MCF 10A (cell line): ENCODE results near the gene GALK1. TPM values are rescaled to one million over a fixed set of nuclear protein-coding genes. Genes with fewer than 3 reads are reported as not detected.

Source experiments
- BruUV-seq: library from RNA; stranded (reverse); fragments of 400-500 nt; replicated peaks from 2 replicates; lab custom pipeline; 2021; lab: Mats Ljungman, UMichigan
- CTCF ChIA-PET: fragments of 300-600 bp; sonication (Branson Sonifier 250); formaldehyde crosslinking; extraction: SDS; loops from one replicate; lab custom pipeline; 2021; ENCODE audit warnings: antibody characterized with exemption, inconsistent platforms; lab: Yijun Ruan, JAX
- POLR2A ChIA-PET: fragments of 300-600, 350-650 bp; sonication (Branson Sonifier 250); formaldehyde crosslinking; extraction: SDS; loops from one replicate; lab custom pipeline; 2020; ENCODE audit warnings: antibody characterized with exemption, inconsistent platforms; lab: Yijun Ruan, JAX
- DNase-seq: peaks from one replicate; pipeline ENCODE4 v3.0.0-alpha.2; 2018; ENCODE audit not compliant: unreplicated experiment
- H3K27ac Mint-ChIP-seq: one replicate; pipeline ENCODE4 v1.8.0; 2022; ENCODE audit warnings: mild to moderate bottlenecking, low read depth, mixed read lengths; ENCODE audit not compliant: unreplicated experiment
- H3K27me3 Mint-ChIP-seq: one replicate; pipeline ENCODE4 v1.8.0; 2022; ENCODE audit warnings: mixed read lengths; ENCODE audit not compliant: insufficient read depth, unreplicated experiment
- H3K36me3 Mint-ChIP-seq: one replicate; pipeline ENCODE4 v1.8.0; 2022; ENCODE audit warnings: mild to moderate bottlenecking, moderate library complexity, mixed read lengths; ENCODE audit not compliant: insufficient read depth, unreplicated experiment
- H3K4me1 Mint-ChIP-seq: one replicate; pipeline ENCODE4 v1.8.0; 2022; ENCODE audit warnings: mixed read lengths; ENCODE audit not compliant: insufficient read depth, unreplicated experiment
- H3K4me3 Mint-ChIP-seq: one replicate; pipeline ENCODE4 v1.8.0; 2022; ENCODE audit warnings: mild to moderate bottlenecking, moderate library complexity, mixed read lengths; ENCODE audit not compliant: unreplicated experiment
- H3K9me3 Mint-ChIP-seq: one replicate; pipeline ENCODE4 v1.8.0; 2022; ENCODE audit warnings: mixed read lengths; ENCODE audit not compliant: unreplicated experiment
- intact Hi-C: fragments of 100-400 bp; cut with micrococcal nuclease; formaldehyde crosslinking; loops from 2 replicates; pipeline ENCODE4 v1.14.1; 2022
- total RNA-seq: library from RNA; stranded (reverse); gene quantifications from 2 replicates; pipeline ENCODE4 v1.2.3, GENCODE V29; 2022
- TF ChIP-seq, protein P1 (sequence below): fragments of 200-600 bp; IDR thresholded peaks from one replicate; pipeline ENCODE4 v1.8.0; 2022; ENCODE audit warnings: antibody characterized with exemption, mild to moderate bottlenecking; ENCODE audit not compliant: unreplicated experiment

GALK1 gene
- total RNA-seq, 1 experiment from 2014 or later = 8.7 TPM

DNA sequence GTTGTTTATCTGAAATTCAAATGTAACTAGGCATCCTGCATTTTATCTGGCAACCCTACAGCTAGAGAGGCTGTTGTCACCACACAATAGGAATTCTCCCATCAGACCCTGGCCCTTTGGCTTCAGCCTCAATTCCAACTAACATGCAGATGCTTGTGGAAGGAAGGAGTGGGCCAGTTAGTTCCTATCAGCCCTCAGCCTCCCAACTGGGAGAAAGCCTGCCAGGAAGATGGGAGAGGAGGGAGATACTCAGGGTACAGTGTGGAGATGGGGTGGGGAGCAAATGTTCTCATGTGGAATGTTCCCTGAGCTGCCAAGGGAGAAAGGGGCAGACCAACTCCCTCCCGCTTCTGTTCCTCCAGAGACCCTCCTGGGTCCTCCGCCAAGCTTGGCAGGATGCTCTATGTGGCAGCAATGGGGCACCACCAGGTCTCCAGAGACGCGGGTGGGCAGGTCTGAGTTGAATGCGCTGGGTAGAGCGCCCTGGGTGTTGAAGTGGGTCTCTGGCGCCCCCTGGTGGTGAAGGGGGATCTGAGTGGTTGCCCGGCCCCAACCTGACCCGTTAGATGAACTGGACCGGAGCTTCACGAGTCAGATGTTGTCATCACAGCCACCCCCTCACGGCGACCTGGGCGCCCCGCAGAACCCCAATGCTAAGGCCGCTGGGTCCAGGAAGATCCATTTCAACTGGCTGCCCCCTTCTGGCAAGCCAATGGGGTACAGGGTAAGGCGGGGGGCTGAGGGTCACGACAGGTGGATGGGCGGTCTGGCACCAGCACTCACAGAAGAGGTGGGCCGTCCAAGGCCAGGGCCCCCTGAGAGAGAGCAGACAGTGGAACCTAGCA, 15.2 kb downstream of the GALK1 start:
- Mint-ChIP-seq H3K27ac (no peak overlapping the region), H3K36me3 (peaks cover 91% of the 10 kb centered on the region), H3K9me3 (no peaks in the 10 kb centered on the region), H3K4me3 (no peak overlapping the region), H3K27me3 (no peaks in the 10 kb centered on the region), H3K4me1 (peaks cover 9% of the 10 kb centered on the region)
- CTCF ChIA-PET = interaction anchor here (0.7 to 7.1 kb wide), 17 partner anchors 8 to 128 kb away, joined by 3 to 152 read pairs (median 8); partner anchors contain the start of genes GALK1, ITGB4 and SMIM5
- intact Hi-C loops = loop anchor here (5.0 kb wide), 1 partner anchor 322 kb away; no protein-coding TSS in a partner anchor
- peak; percentile 68 for DNase-seq
- POLR2A ChIA-PET = interaction anchor here (0.7 to 7.2 kb wide), 10 partner anchors 10 to 117 kb away, joined by 3 to 109 read pairs (median 4); partner anchors contain the start of genes GALK1, RECQL5, SAP30BP and SMIM5
- TF ChIP-seq, protein P1, sequence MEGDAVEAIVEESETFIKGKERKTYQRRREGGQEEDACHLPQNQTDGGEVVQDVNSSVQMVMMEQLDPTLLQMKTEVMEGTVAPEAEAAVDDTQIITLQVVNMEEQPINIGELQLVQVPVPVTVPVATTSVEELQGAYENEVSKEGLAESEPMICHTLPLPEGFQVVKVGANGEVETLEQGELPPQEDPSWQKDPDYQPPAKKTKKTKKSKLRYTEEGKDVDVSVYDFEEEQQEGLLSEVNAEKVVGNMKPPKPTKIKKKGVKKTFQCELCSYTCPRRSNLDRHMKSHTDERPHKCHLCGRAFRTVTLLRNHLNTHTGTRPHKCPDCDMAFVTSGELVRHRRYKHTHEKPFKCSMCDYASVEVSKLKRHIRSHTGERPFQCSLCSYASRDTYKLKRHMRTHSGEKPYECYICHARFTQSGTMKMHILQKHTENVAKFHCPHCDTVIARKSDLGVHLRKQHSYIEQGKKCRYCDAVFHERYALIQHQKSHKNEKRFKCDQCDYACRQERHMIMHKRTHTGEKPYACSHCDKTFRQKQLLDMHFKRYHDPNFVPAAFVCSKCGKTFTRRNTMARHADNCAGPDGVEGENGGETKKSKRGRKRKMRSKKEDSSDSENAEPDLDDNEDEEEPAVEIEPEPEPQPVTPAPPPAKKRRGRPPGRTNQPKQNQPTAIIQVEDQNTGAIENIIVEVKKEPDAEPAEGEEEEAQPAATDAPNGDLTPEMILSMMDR = peak; percentile 84
- BruUV-seq = no TSS peak

DNA sequence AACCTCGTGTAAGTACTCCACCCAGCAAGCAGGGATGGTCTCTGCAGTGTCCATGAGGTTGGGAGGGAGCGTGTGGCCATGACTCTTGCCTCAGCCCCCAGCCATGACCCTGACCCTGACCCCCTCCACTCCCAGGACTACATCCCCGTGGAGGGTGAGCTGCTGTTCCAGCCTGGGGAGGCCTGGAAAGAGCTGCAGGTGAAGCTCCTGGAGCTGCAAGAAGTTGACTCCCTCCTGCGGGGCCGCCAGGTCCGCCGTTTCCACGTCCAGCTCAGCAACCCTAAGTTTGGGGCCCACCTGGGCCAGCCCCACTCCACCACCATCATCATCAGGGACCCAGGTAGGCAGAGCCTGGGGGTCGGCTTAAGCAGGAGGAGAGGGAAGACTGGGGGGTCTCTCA, 16.3 kb downstream of the GALK1 start:
- ChIA-PET CTCF (interaction anchor here (0.6 to 7.1 kb wide), 20 partner anchors 10 to 282 kb away, joined by 3 to 152 read pairs (median 7); partner anchors contain the start of genes ITGB4, RECQL5 and SMIM5), POLR2A (interaction anchor here (0.7 to 7.2 kb wide), 8 partner anchors 11 to 82 kb away, joined by 3 to 109 read pairs (median 3); partner anchors contain the start of genes ITGB4, RECQL5 and SAP30BP)
- no peak for DNase-seq
- Mint-ChIP-seq H3K27me3 (no peaks in the 10 kb centered on the region), H3K27ac (no peak overlapping the region), H3K4me1 (peaks cover 5% of the 10 kb centered on the region), H3K36me3 (peaks cover 92% of the 10 kb centered on the region), H3K4me3 (no peak overlapping the region), H3K9me3 (no peaks in the 10 kb centered on the region)
- intact Hi-C loops = loop anchor here (1.0 to 5.0 kb wide), 3 partner anchors 73 to 321 kb away; partner anchors contain the start of gene SMIM5
- no TSS peak for BruUV-seq
- TF ChIP-seq, protein P1 = no peak

DNA sequence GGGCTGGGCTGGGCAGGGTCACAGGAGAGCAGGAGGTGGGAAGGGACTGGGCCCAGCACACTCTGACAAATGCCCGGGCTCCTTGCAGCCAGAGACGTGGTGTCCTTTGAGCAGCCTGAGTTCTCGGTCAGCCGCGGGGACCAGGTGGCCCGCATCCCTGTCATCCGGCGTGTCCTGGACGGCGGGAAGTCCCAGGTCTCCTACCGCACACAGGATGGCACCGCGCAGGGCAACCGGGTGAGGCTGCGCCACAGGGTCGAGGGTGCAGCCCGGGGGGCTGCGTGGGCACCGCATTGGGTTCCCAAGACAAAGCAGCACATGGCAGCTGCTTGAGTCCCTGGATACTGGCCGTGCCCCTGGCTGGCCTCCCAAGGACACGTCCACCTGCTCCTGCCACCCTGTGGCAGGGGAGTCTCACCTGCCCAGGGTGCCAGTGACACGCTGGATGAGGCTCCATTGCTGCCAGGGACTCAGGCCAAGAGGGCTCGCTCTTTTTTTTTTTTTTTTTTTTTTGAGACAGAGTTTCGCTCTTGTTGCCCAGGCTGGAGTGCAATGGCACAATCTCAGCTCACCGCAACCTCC, 21.3 kb downstream of the GALK1 start:
- no peaks in the 10 kb centered on the region for H3K27me3 Mint-ChIP-seq
- H3K4me1 Mint-ChIP-seq = peaks cover 10% of the 10 kb centered on the region
- POLR2A ChIA-PET = no interaction called here
- H3K9me3 Mint-ChIP-seq = no peaks in the 10 kb centered on the region
- TF ChIP-seq, protein P1 = no peak
- no peak overlapping the region for H3K4me3 Mint-ChIP-seq
- H3K27ac Mint-ChIP-seq = no peak overlapping the region
- CTCF ChIA-PET = interaction anchor here (0.6 to 0.8 kb wide), 2 partner anchors 64 to 110 kb away, joined by 3 read pairs; partner anchors contain the start of gene SMIM5
- DNase-seq = no peak
- BruUV-seq = no TSS peak
- intact Hi-C loops = no loop called here
- H3K36me3 Mint-ChIP-seq = peaks cover 94% of the 10 kb centered on the region

DNA sequence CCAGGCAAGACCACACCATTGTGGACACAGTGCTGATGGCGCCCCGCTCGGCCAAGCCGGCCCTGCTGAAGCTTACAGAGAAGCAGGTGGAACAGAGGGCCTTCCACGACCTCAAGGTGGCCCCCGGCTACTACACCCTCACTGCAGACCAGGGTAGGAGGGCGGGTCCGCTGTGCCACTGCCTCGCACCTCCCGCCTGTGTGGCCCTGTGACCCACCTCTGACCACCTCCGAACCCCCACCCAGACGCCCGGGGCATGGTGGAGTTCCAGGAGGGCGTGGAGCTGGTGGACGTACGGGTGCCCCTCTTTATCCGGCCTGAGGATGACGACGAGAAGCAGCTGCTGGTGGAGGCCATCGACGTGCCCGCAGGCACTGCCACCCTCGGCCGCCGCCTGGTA, 22.7 kb downstream of the GALK1 start:
- TF ChIP-seq, protein P1 = no peak
- peaks cover 5% of the 10 kb centered on the region for H3K4me1 Mint-ChIP-seq
- intact Hi-C loops = no loop called here
- DNase-seq = no peak
- CTCF ChIA-PET = no interaction called here
- H3K4me3 Mint-ChIP-seq = no peak overlapping the region
- no peaks in the 10 kb centered on the region for H3K27me3 Mint-ChIP-seq
- H3K36me3 Mint-ChIP-seq = peaks cover 94% of the 10 kb centered on the region
- no TSS peak for BruUV-seq
- no peaks in the 10 kb centered on the region for H3K9me3 Mint-ChIP-seq
- POLR2A ChIA-PET = interaction anchor here (1.2 to 1.6 kb wide), 3 partner anchors 33 to 75 kb away, joined by 3 to 4 read pairs (median 4); no protein-coding TSS in a partner anchor
- no peak overlapping the region for H3K27ac Mint-ChIP-seq
